Measurements from ENCODE around the gene BLCAP.
"Not testable (repeated sequence)": the region's sequence is repeated elsewhere in the genome, so short reads cannot be mapped to it uniquely, and the experiment has no call there.

BLCAP gene

DNA sequence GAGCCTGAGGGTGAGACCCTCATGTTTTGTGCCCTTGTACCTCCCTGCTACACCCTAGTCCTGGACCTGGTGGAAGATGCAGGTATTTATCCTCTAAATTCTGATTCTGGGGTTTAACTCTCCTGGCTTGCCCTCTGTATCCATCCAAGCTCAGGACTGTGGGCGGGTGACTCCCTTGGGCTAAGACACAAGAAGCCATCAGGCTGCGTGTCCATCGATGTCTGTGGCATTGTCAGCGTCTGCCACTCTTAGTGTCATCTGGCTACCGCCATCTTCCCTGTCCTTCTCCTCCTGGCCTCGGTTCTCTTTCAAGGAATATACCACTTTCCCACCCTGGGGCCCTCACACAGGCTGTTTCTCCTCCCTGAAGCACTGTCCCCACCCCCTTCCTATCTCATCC lies 28.9 kb upstream of the BLCAP start:
- no peak for DNase-seq (ENCODE audit: low spot score)

- DNase-seq (ENCODE audit: low spot score): not testable (repeated sequence)
These were observed 27.1 kb upstream of the BLCAP start for GRCh38 chr20:37554721-37555298.

GRCh38 chr20:37552415-37552814 lies 24.7 kb upstream of the BLCAP start:
- no peak for DNase-seq (ENCODE audit: low spot score)

- not testable (repeated sequence) for DNase-seq (ENCODE audit: low spot score)
These were observed 24.0 kb upstream of the BLCAP start for GRCh38 chr20:37551660-37552059.

DNA sequence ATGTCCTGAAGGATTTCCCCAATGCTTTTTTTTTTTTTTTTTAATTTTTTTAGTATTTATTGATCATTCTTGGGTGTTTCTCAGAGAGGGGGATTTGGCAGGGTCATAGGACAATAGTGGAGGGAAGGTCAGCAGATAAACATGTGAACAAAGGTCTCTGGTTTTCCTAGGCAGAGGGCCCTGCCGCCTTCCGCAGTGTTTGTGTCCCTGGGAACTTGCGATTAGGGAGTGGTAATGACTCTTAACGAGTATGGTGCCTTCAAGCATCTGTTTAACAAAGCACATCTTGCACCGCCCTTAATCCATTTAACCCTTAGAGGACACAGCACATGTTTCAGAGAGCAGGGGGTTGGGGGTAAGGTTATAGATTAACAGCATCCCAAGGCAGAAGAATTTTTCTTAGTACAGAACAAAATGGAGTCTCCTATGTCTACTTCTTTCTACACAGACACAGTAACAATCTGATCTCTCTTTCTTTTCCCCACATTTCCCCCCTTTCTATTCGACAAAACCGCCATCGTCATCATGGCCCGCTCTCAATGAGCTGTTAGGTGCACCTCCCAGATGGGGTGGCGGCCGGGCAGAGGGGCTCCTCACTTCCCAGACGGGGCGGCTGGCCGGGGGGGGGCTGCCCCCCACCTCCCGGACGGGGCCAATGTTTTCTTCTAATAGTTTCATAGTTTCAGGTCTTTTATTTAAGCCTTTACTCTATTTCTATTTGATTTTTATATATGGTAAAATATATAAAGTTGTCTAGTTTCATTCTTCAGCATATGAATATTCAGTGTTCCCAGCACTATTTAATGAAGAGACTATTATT lies 22.6 kb upstream of the BLCAP start:
- DNase-seq (ENCODE audit: low spot score): not testable (repeated sequence)

GRCh38 chr20:37547912-37548311 lies 20.2 kb upstream of the BLCAP start:
- DNase-seq (ENCODE audit: low spot score): no peak

DNA sequence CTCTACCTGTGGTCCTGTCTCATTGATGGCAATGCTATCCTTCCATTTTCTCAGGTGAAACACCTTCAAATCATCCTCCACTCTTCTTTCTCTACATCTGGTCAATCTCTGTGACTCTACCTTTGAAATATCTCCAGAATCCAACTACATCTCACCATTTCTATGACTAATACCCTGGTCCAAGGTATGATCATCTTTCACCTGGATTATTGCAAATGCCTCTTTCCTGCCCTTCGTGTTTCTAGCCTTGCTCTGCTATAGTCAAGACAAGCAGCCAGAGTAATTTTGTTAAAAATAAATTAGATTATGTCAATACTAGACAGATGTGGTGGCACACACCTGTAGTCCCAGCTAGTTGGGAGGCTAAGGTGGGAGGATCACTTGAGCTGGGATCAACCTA lies 17.8 kb upstream of the BLCAP start:
- no peak for DNase-seq (ENCODE audit: low spot score)

DNA sequence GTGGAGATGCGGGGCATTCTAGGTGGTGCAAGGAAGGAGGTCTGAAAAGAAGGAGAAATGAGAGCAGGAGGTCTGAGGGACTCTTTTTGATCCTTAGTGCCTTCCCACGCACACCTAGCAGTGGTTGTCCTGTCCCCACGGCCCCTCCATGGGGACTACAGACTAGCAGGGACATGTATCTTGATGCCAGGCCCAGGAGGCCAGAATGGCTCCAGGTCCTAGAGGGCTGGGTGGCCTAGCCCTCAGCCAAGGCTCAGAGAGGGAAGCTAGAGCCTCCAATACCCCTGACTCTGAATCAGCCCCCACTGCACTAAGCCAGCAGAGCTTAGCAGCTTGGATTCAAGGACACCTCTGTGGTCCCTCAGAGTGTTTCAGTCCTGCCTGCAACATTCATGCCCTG lies 16.7 kb upstream of the BLCAP start:
- no peak for DNase-seq (ENCODE audit: low spot score)

DNA sequence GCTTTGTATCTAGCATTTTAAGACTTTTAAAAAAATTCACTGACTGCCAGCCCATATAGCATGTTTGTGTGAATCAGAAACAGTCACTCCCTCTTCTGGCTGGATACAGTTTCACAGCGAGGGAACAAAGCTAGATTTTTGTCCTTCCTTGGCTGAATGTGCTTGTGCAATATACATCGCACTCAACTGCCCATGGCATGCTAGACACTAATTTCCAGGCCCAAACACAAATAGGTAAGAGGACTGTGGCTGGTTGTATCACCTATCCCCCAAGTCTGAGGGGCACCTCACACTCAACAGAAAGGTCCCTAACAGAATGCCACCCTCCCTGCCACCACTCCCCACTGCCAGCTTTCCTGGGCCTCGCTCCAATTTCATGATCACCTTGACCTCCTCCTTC lies 16.2 kb upstream of the BLCAP start:
- peak; percentile 11 for DNase-seq (ENCODE audit: low spot score)

- DNase-seq (ENCODE audit: low spot score): no peak
These were observed 14.6 kb upstream of the BLCAP start for GRCh38 chr20:37542281-37542680.

- no peak for DNase-seq (ENCODE audit: low spot score)
These were observed 13.7 kb upstream of the BLCAP start for GRCh38 chr20:37541326-37541725.

DNA sequence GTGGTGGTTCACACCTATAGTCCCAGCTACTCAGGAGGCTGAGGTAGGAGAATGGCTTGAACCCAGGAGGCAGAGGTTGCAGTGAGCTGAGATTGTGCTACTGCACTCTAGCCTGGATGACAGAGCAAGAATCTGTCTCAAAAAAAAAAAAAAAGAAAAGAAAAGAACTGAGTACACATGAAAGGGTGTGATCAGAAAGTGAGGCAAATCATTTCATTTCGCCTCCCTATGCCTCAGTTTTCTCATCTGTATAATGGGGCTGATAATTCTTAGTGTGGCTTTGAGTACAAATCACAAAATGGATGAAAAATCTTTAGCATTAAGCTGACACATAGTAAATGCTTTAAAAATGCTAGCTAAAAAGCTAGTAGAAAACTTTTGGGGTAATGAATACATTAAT lies 13.2 kb upstream of the BLCAP start:
- DNase-seq (ENCODE audit: low spot score): not testable (repeated sequence)

- no peak for DNase-seq (ENCODE audit: low spot score)
These were observed 12.3 kb upstream of the BLCAP start for GRCh38 chr20:37540001-37540400.

- DNase-seq (ENCODE audit: low spot score): no peak
These were observed 11.7 kb upstream of the BLCAP start for GRCh38 chr20:37539424-37539823.

- DNase-seq (ENCODE audit: low spot score): no peak
These were observed 10.3 kb upstream of the BLCAP start for GRCh38 chr20:37538003-37538402.

GRCh38 chr20:37537505-37537904 lies 9.8 kb upstream of the BLCAP start:
- DNase-seq (ENCODE audit: low spot score): no peak

DNA sequence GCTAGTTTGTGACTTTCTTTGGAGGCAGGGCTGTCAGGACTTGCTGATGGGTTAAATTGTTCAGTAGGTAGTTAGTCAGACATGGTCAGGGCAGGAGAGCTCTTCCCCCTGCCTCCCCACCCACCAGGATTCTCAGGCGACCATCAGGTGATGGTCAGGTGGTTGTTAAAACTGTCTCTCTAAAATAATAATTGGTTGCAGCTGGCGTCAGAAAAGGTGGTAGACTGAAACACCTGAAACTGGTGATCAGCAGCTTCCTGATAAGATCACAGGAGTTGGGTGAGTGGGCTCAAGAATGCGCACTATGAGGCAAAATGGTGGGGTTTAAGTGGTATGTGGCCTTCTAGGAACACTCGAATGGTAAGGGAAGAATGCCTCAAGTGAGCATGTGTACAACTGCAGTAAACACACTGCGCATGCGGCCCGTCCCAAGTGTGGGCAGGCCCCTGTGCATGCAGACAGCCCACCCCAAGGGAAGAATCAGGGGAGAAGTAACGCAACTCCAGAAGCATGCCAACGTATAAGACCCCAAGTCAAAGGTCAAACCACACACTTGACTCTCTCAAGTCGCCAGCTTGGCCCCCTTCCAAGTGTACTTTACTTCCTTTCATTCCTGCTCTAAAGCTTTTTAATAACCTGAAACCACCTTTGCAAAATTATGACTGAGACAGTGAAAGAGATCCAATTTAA lies 7.9 kb upstream of the BLCAP start:
- no peak for DNase-seq (ENCODE audit: low spot score)

- peak; percentile 91 for DNase-seq (ENCODE audit: low spot score)
These were observed 6.9 kb upstream of the BLCAP start for GRCh38 chr20:37534401-37535157.

- no peak for DNase-seq (ENCODE audit: low spot score)
These were observed 5.6 kb upstream of the BLCAP start for GRCh38 chr20:37533154-37533715.

DNA sequence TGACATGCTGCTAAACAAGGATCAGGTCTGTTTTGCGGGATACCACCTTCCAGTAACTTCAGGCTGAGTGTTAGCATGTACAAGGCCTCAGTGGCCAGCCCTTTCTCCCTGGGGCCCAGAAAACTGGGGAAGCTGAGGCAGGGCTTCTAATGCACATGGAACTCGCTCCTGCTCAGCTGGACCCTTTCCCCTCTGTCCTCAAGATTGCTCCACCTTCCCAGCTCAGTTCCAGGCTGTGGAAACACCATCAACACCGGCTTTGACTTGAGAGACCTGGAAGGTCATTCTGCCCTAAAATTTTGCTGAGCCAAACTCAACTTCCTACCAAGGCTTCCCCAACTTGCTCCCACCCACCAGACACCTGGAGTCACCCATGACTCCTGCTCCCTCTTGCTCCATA lies 4.2 kb upstream of the BLCAP start:
- no peak for DNase-seq (ENCODE audit: low spot score)

- DNase-seq (ENCODE audit: low spot score): no peak
These were observed 3.0 kb upstream of the BLCAP start for GRCh38 chr20:37530696-37531095.

DNA sequence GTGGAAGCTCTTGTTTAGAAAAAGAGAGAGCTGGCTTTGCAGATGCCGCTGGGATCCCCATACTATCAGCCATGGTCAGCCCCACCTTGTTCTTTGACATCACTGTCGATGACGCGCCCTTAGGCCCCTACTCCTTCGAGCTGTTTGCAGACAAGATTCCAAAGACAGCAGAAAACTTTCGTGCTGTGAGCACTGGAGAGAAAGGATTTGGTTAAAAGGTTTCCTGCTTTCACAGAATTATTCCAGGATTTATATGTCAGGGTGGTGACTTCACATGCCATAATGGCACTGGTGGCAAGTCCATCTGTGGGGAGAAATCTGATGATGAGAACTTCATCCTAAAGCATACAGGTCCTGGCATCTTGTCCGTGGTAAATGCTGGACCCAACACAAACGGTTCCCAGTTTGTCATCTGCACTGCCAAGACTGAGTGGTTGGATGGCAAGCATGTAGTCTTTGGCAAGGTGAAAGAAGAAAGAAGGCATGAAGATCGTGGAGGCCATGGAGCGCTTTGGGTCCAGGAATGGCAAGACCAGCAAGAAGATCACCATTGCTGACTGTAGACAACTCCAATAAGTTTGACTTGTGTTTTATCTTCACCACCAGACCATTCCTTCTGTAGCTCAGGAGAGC lies 2.4 kb upstream of the BLCAP start:
- no peak for DNase-seq (ENCODE audit: low spot score)
